GM12878 (cell line): Measurements from ENCODE around the gene MRPS14. TPM values are rescaled to one million over a fixed set of nuclear protein-coding genes. Genes with fewer than 3 reads are reported as not detected.

ENCODE experiments used
- BMI1 ChIP-seq: fragments of 450-650 bp; IDR thresholded peaks from 2 replicates; pipeline ENCODE4 v1.6.1; 2016; ENCODE audit warnings: mild to moderate bottlenecking, moderate library complexity, borderline replicate concordance
- CREB1 ChIP-seq: IDR thresholded peaks from 2 replicates; pipeline ENCODE4 v1.6.1; 2012; ENCODE audit warnings: low read depth, mild to moderate bottlenecking, inconsistent platforms
- EGR1 ChIP-seq, 2 experiments: IDR thresholded peaks; 1 replicate in 1 of 2; 2 replicates in 1 of 2; pipeline ENCODE4 v1.6.1; 2011 to 2012; ENCODE audit warnings: low read depth in 2 of 2, low read length in 2 of 2, borderline replicate concordance in 1 of 2, mild to moderate bottlenecking in 1 of 2, moderate library complexity in 1 of 2
- FOXM1 ChIP-seq: IDR thresholded peaks from 2 replicates; pipeline ENCODE4 v1.6.1; 2012; ENCODE audit warnings: low read depth, mild to moderate bottlenecking, inconsistent platforms, low read length, moderate library complexity
- IRF4 ChIP-seq: IDR thresholded peaks from 2 replicates; pipeline ENCODE4 v1.6.1; 2011; ENCODE audit warnings: low read depth, low read length
- LARP7 ChIP-seq: fragments of 450-650 bp; IDR thresholded peaks from 2 replicates; pipeline ENCODE4 v1.6.1; 2017; ENCODE audit warnings: mild to moderate bottlenecking
- NRF1 ChIP-seq: conservative IDR thresholded peaks from 2 replicates; pipeline ENCODE4 v1.6.1; 2011; ENCODE audit warnings: mild to moderate bottlenecking, low read depth, low read length, improper control_type of control experiment
- RCOR1 ChIP-seq: conservative IDR thresholded peaks from 2 replicates; pipeline ENCODE4 v1.6.1; 2012; ENCODE audit warnings: low read depth, low read length, improper control_type of control experiment
- SMARCA5 ChIP-seq: fragments of 450-650 bp; IDR thresholded peaks from 2 replicates; pipeline ENCODE4 v1.6.1; 2017; ENCODE audit warnings: mild to moderate bottlenecking
- SUPT20H ChIP-seq: IDR thresholded peaks from 2 replicates; pipeline ENCODE4 v1.6.1; 2011; ENCODE audit warnings: low read depth, mild to moderate bottlenecking, low read length, moderate library complexity, borderline replicate concordance; ENCODE audit not compliant: control insufficient read depth
- TAF1 ChIP-seq: IDR thresholded peaks from 2 replicates; pipeline ENCODE4 v1.6.1; 2011; ENCODE audit warnings: mild to moderate bottlenecking, low read depth, low read length, borderline replicate concordance
- TCF7 ChIP-seq: IDR thresholded peaks from 2 replicates; pipeline ENCODE4 v1.6.1; 2014; ENCODE audit warnings: antibody characterized with exemption, borderline replicate concordance
- polyA plus RNA-seq, 11 experiments: library from polyadenylated mRNA; depleted of rRNA in 4 of 11; unstranded in 6 of 11; stranded (reverse) in 5 of 11; fragments of >200 nt; fragmentation: Nextera tagmentation in 4 of 11; fragmentation: Illumina TruSeq in 1 of 11; extraction: Ambion mirVana in 4 of 11; extraction: Trizol in 1 of 11; gene quantifications; 1 replicate in 1 of 11; 2 replicates in 10 of 11; pipeline versions ENCODE4 v1.2.1 to v1.2.3, GENCODE V29; 2011 to 2016; ENCODE audit warnings: inconsistent platforms in 2 of 11, missing spikeins in 2 of 11, low read depth in 1 of 11
- total RNA-seq, 4 experiments: library from RNA; depleted of rRNA in 3 of 4; stranded (reverse); fragments of >200 nt in 3 of 4; fragmentation: Illumina TruSeq in 1 of 4; extraction: Trizol in 1 of 4; gene quantifications; 2 replicates each; pipeline versions ENCODE4 v1.2.1 to v1.2.3, GENCODE V29; 2013 to 2021
- TF ChIP-seq, protein P1 (sequence below), 3 experiments: IDR thresholded peaks in 2 of 3; conservative IDR thresholded peaks in 1 of 3; 2 replicates each; pipeline ENCODE4 v1.5.1; 2011; ENCODE audit warnings: low read depth in 3 of 3, low read length in 3 of 3, mild to moderate bottlenecking in 3 of 3, control low read depth in 2 of 3, moderate library complexity in 2 of 3, inconsistent platforms in 1 of 3, mixed read lengths in 1 of 3; ENCODE audit not compliant: control insufficient read depth in 2 of 3, insufficient read depth in 1 of 3; ENCODE audit errors: extremely low read depth in 1 of 3
- TF ChIP-seq, protein P2 (sequence below): fragments of 450-650 bp; formaldehyde crosslinking; IDR thresholded peaks from 2 replicates; pipeline ENCODE4 v1.4.0; 2022; ENCODE audit warnings: mild to moderate bottlenecking, moderate library complexity
- TF ChIP-seq, protein P3 (sequence below): IDR thresholded peaks from 2 replicates; pipeline ENCODE4 v1.6.1; 2012; ENCODE audit warnings: improper control_type of control experiment, low read depth, low read length; ENCODE audit not compliant: insufficient replicate concordance
- TF ChIP-seq, protein P4 (sequence below): IDR thresholded peaks from 2 replicates; pipeline ENCODE4 v1.6.1; 2011; ENCODE audit warnings: borderline replicate concordance, low read depth, mild to moderate bottlenecking, moderate library complexity, low read length; ENCODE audit not compliant: insufficient read depth, poor library complexity, severe bottlenecking

Gene MRPS14
- total and polyA plus RNA-seq, 10 of the 15 experiments (the other 5 are each of a cell fraction or from before 2014, with no cell fraction given), result 31.1 to 224 (median 50.4) TPM

DNA sequence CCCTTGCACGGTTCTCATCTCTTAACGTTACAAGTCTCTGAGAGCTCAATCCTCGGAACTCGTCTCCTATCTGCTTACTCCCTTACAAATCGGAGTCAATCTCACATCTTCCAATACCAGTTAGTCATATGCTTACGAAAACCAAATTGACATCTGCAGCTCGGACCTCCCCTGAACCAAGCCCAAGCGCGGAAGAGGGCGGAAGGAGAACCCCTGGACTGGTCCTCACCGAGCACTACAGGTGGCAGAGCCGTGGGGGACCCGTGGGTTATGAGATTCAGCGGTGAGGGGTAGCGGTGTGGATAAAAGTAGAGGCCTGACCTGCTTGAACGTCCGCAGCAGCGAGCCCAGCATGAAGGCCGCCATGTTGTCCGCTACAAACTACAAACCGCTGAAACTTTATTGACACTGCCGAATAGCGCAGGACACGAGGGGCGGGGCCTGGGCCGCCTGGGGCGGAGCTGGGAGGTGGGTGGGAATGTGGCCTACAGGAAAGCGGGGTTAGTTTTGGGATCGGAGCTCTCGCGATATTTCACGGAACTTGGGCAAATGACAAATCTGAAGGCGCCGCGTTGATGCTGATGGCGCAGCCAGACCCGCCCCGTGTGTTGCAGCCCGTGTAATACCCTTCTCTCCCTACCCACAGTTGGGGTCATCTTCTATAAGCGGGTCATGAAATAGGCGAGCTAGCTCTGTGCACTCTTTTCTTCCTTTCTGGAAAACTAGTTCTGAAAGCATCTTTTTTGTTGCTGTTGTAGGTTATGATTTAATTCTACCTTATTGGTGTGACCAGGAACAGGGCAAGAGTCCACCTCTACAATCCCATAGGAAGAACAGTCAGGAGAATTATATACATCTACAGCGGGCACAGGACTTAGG, at the start of gene MRPS14 (continued):
- TF ChIP-seq TCF7 (peak; percentile 83; the same call in 1 of the 2 replicates), LARP7 (no peak), SUPT20H (no peak), EGR1 (IDR thresholded peaks at IDR 0.05; ENCODE audit: borderline replicate concordance in 1 of 2, low read depth in 2 of 2, low read length in 2 of 2) (peak in 1 of 2 experiments; percentile 75; a peak in 2 of 3 replicates), TAF1 (peak; percentile 92), FOXM1 (0 out of 2 replicates have a peak, but pooled peaks have one; percentile 5), RCOR1 (0 out of 2 replicates have a peak, but pooled peaks have one; percentile 90), IRF4 (peak; percentile 53; the same call in 1 of the 2 replicates), CREB1 (peak; percentile 95), BMI1 (no peak), NRF1 (no peak), SMARCA5 (no peak)
- TF ChIP-seq, protein P1, sequence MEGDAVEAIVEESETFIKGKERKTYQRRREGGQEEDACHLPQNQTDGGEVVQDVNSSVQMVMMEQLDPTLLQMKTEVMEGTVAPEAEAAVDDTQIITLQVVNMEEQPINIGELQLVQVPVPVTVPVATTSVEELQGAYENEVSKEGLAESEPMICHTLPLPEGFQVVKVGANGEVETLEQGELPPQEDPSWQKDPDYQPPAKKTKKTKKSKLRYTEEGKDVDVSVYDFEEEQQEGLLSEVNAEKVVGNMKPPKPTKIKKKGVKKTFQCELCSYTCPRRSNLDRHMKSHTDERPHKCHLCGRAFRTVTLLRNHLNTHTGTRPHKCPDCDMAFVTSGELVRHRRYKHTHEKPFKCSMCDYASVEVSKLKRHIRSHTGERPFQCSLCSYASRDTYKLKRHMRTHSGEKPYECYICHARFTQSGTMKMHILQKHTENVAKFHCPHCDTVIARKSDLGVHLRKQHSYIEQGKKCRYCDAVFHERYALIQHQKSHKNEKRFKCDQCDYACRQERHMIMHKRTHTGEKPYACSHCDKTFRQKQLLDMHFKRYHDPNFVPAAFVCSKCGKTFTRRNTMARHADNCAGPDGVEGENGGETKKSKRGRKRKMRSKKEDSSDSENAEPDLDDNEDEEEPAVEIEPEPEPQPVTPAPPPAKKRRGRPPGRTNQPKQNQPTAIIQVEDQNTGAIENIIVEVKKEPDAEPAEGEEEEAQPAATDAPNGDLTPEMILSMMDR (IDR thresholded peaks at IDR 0.05 in 2 of 3, conservative IDR thresholded peaks at IDR 0.05 in 1 of 3; ENCODE audit: control insufficient read depth in 2 of 3, extremely low read depth in 1 of 3, insufficient read depth in 1 of 3, low read depth in 3 of 3, low read length in 3 of 3), result no peak
- TF ChIP-seq, protein P2, sequence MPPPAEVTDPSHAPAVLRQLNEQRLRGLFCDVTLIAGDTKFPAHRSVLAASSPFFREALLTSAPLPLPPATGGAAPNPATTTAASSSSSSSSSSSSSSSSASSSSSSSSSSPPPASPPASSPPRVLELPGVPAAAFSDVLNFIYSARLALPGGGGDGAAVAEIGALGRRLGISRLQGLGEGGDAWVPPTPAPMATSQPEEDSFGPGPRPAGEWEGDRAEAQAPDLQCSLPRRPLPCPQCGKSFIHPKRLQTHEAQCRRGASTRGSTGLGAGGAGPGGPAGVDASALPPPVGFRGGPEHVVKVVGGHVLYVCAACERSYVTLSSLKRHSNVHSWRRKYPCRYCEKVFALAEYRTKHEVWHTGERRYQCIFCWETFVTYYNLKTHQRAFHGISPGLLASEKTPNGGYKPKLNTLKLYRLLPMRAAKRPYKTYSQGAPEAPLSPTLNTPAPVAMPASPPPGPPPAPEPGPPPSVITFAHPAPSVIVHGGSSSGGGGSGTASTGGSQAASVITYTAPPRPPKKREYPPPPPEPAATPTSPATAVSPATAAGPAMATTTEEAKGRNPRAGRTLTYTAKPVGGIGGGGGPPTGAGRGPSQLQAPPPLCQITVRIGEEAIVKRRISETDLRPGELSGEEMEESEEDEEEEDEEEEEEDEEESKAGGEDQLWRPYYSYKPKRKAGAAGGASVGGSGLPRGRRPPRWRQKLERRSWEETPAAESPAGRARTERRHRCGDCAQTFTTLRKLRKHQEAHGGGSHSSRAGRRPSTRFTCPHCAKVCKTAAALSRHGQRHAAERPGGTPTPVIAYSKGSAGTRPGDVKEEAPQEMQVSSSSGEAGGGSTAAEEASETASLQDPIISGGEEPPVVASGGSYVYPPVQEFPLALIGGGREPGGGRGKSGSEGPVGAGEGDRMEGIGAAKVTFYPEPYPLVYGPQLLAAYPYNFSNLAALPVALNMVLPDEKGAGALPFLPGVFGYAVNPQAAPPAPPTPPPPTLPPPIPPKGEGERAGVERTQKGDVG (CRISPR knock-in tag), result no peak
- TF ChIP-seq, protein P3, sequence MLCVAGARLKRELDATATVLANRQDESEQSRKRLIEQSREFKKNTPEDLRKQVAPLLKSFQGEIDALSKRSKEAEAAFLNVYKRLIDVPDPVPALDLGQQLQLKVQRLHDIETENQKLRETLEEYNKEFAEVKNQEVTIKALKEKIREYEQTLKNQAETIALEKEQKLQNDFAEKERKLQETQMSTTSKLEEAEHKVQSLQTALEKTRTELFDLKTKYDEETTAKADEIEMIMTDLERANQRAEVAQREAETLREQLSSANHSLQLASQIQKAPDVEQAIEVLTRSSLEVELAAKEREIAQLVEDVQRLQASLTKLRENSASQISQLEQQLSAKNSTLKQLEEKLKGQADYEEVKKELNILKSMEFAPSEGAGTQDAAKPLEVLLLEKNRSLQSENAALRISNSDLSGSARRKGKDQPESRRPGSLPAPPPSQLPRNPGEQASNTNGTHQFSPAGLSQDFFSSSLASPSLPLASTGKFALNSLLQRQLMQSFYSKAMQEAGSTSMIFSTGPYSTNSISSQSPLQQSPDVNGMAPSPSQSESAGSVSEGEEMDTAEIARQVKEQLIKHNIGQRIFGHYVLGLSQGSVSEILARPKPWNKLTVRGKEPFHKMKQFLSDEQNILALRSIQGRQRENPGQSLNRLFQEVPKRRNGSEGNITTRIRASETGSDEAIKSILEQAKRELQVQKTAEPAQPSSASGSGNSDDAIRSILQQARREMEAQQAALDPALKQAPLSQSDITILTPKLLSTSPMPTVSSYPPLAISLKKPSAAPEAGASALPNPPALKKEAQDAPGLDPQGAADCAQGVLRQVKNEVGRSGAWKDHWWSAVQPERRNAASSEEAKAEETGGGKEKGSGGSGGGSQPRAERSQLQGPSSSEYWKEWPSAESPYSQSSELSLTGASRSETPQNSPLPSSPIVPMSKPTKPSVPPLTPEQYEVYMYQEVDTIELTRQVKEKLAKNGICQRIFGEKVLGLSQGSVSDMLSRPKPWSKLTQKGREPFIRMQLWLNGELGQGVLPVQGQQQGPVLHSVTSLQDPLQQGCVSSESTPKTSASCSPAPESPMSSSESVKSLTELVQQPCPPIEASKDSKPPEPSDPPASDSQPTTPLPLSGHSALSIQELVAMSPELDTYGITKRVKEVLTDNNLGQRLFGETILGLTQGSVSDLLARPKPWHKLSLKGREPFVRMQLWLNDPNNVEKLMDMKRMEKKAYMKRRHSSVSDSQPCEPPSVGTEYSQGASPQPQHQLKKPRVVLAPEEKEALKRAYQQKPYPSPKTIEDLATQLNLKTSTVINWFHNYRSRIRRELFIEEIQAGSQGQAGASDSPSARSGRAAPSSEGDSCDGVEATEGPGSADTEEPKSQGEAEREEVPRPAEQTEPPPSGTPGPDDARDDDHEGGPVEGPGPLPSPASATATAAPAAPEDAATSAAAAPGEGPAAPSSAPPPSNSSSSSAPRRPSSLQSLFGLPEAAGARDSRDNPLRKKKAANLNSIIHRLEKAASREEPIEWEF, result no peak
- TF ChIP-seq, protein P4, sequence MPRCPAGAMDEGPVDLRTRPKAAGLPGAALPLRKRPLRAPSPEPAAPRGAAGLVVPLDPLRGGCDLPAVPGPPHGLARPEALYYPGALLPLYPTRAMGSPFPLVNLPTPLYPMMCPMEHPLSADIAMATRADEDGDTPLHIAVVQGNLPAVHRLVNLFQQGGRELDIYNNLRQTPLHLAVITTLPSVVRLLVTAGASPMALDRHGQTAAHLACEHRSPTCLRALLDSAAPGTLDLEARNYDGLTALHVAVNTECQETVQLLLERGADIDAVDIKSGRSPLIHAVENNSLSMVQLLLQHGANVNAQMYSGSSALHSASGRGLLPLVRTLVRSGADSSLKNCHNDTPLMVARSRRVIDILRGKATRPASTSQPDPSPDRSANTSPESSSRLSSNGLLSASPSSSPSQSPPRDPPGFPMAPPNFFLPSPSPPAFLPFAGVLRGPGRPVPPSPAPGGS, result no peak
